Keratinocyte (primary cell): ENCODE data around the gene FBXO8. TPM values are rescaled to one million over a fixed set of nuclear protein-coding genes. Genes with fewer than 3 reads are reported as not detected.

Source experiments
- DNase-seq: peaks from one replicate; pipeline ENCODE4 v3.0.0-alpha.2; 2011; ENCODE audit warnings: low read depth, missing footprints, low spot score
- FAIRE-seq: peaks from 2 replicates; lab custom pipeline; 2011; peaks lifted over from hg19 to GRCh38; lab: Jason Lieb, UNC
- H2AFZ ChIP-seq: 2 replicates; pipeline ENCODE4 v1.6.0; 2012; ENCODE audit warnings: low read length, control low read depth, inconsistent platforms; ENCODE audit not compliant: control insufficient read depth
- H3K27ac ChIP-seq: 2 replicates; pipeline ENCODE4 v1.5.1; 2011; ENCODE audit warnings: low read length; ENCODE audit not compliant: control insufficient read depth, insufficient read depth
- H3K27me3 ChIP-seq: 3 replicates; pipeline ENCODE4 v1.6.0; 2011; ENCODE audit warnings: low read length; ENCODE audit not compliant: control insufficient read depth, insufficient read depth; ENCODE audit errors: extremely low read depth
- H3K36me3 ChIP-seq, 2 experiments: 2 replicates in 1 of 2; 3 replicates in 1 of 2; pipeline ENCODE4 v1.5.1; 2011; ENCODE audit warnings: low read length in 2 of 2, mild to moderate bottlenecking in 1 of 2; ENCODE audit not compliant: control insufficient read depth in 2 of 2, insufficient read depth in 2 of 2; ENCODE audit errors: extremely low read depth in 1 of 2
- H3K4me1 ChIP-seq: 3 replicates; pipeline ENCODE4 v1.5.1; 2011; ENCODE audit warnings: low read length; ENCODE audit not compliant: control insufficient read depth, insufficient read depth; ENCODE audit errors: extremely low read depth
- H3K4me2 ChIP-seq: 3 replicates; pipeline ENCODE4 v1.6.0; 2011; ENCODE audit warnings: low read depth, low read length; ENCODE audit not compliant: control insufficient read depth, insufficient read depth; ENCODE audit errors: extremely low read depth
- H3K4me3 ChIP-seq, 3 experiments: fragments of 200-600 bp in 1 of 3; sonication (generic) in 1 of 3; 2 replicates in 2 of 3; 3 replicates in 1 of 3; pipeline ENCODE4 v1.5.1; 2011 to 2016; ENCODE audit warnings: low read length in 3 of 3, mild to moderate bottlenecking in 3 of 3, control low read depth in 2 of 3, inconsistent platforms in 1 of 3, low read depth in 1 of 3, mixed read lengths in 1 of 3, mixed run types in 1 of 3, moderate library complexity in 1 of 3; ENCODE audit not compliant: control insufficient read depth in 2 of 3, insufficient read depth in 2 of 3; ENCODE audit errors: extremely low read depth in 1 of 3
- H3K79me2 ChIP-seq: 2 replicates; pipeline ENCODE4 v1.6.0; 2012; ENCODE audit warnings: low read length; ENCODE audit not compliant: control insufficient read depth, insufficient read depth
- H3K9ac ChIP-seq: 3 replicates; pipeline ENCODE4 v1.6.0; 2011; ENCODE audit warnings: low read length; ENCODE audit not compliant: control insufficient read depth, insufficient read depth; ENCODE audit errors: extremely low read depth
- H3K9me1 ChIP-seq: 3 replicates; pipeline ENCODE4 v1.6.0; 2011; ENCODE audit warnings: low read length; ENCODE audit not compliant: control insufficient read depth, insufficient read depth; ENCODE audit errors: extremely low read depth
- H3K9me3 ChIP-seq: 2 replicates; pipeline ENCODE4 v1.5.1; 2012; ENCODE audit warnings: low read depth, low read length; ENCODE audit not compliant: control insufficient read depth
- H4K20me1 ChIP-seq: 3 replicates; pipeline ENCODE4 v1.6.0; 2011; ENCODE audit warnings: low read length; ENCODE audit not compliant: control insufficient read depth, insufficient read depth; ENCODE audit errors: extremely low read depth
- CTCF ChIP-seq, 3 experiments: IDR thresholded peaks in 1 of 3; conservative IDR thresholded peaks in 1 of 3; optimal IDR thresholded peaks in 1 of 3; 2 replicates in 2 of 3; 3 replicates in 1 of 3; pipeline versions ENCODE3 to v1.5.1; 2011; ENCODE audit warnings: low read length in 3 of 3, mild to moderate bottlenecking in 3 of 3, moderate library complexity in 2 of 3, control low read depth in 1 of 3, inconsistent platforms in 1 of 3; ENCODE audit not compliant: insufficient read depth in 2 of 3; ENCODE audit errors: extremely low read depth in 1 of 3
- EZH2 ChIP-seq: IDR thresholded peaks from one replicate; pipeline ENCODE4 v1.6.1; 2012; ENCODE audit warnings: inconsistent platforms, mild to moderate bottlenecking, low read length, moderate library complexity
- dilution Hi-C: fragments of 300-500 bp; cut with MboI; formaldehyde crosslinking; loops from one replicate; pipeline ENCODE4 v1.7.0; 2020; ENCODE audit warnings: low sequenced_read_pairs; ENCODE audit not compliant: extremely low pct_ligation_motif_present
- polyA plus RNA-seq, 5 experiments: library from polyadenylated mRNA; depleted of rRNA in 3 of 5; stranded (reverse) in 3 of 5; stranded (forward) in 1 of 5; unstranded in 1 of 5; fragments of >200 nt; gene quantifications; 1 replicate in 1 of 5; 2 replicates in 3 of 5; 3 replicates in 1 of 5; pipeline versions ENCODE4 v1.2.1 to v1.2.3, GENCODE V29; 2011 to 2012; ENCODE audit warnings: missing spikeins in 2 of 5, low read depth in 1 of 5, low replicate concordance in 1 of 5

FBXO8 gene
- polyA plus RNA-seq, 1 donor (not counting 4 experiments of a cell fraction or from before 2014, with no cell fraction given) = 21.0 TPM

GRCh38 chr4:174218127-174218790 lies 65.2 kb downstream of the FBXO8 start:
- dilution Hi-C loops = no loop called here

GRCh38 chr4:174217273-174218126 lies 66.0 kb downstream of the FBXO8 start:
- Histone ChIP-seq H3K4me1 (peaks cover 15% of the 10 kb centered on the region), H3K4me2 (peak overlapping the region; percentile 46), H3K27me3 (peaks cover 59% of the 10 kb centered on the region), H3K79me2 (no peaks in the 10 kb centered on the region), H2AFZ (no peak overlapping the region), H3K27ac (no peak overlapping the region), H3K9me3 (no peaks in the 10 kb centered on the region), H4K20me1 (no peaks in the 10 kb centered on the region), H3K9me1 (no peaks in the 10 kb centered on the region), H3K9ac (no peak overlapping the region), H3K36me3 (no peaks in the 10 kb centered on the region), H3K4me3 (peak overlapping the region in 2 of 3 experiments; percentile 27 to 31)
- no peak for FAIRE-seq
- TF ChIP-seq CTCF (optimal IDR thresholded peaks at IDR 0.05 in 1 of 3, IDR thresholded peaks at IDR 0.05 in 1 of 3, conservative IDR thresholded peaks at IDR 0.05 in 1 of 3; ENCODE audit: extremely low read depth in 1 of 3, insufficient read depth in 2 of 3, low read length in 3 of 3) (no peak), EZH2 (peak; percentile 95)
- dilution Hi-C loops = no loop called here
- DNase-seq = no peak

More at GRCh38 chr4:174218127-174218790, 65.2 kb downstream of the FBXO8 start:
- TF ChIP-seq EZH2 = peak; percentile 95
- TF ChIP-seq CTCF (optimal IDR thresholded peaks at IDR 0.05 in 1 of 3, IDR thresholded peaks at IDR 0.05 in 1 of 3, conservative IDR thresholded peaks at IDR 0.05 in 1 of 3; ENCODE audit: extremely low read depth in 1 of 3, insufficient read depth in 2 of 3, low read length in 3 of 3) = no peak
- Histone ChIP-seq H3K9me1 (no peaks in the 10 kb centered on the region), H3K9me3 (no peaks in the 10 kb centered on the region), H3K36me3 (no peaks in the 10 kb centered on the region), H3K4me2 (peak overlapping the region; percentile 46), H4K20me1 (no peaks in the 10 kb centered on the region), H3K4me1 (peaks cover 15% of the 10 kb centered on the region), H3K27me3 (peaks cover 53% of the 10 kb centered on the region), H3K79me2 (no peaks in the 10 kb centered on the region), H3K9ac (no peak overlapping the region), H3K27ac (no peak overlapping the region), H2AFZ (no peak overlapping the region), H3K4me3 (peak overlapping the region in 1 of 3 experiments; percentile 31)
- no peak for DNase-seq
- no peak for FAIRE-seq
